ENCODE measurements around the gene PFAS. TPM values are rescaled to one million over a fixed set of nuclear protein-coding genes. Genes with fewer than 3 reads are reported as not detected.

The PFAS gene
- total and polyA plus RNA-seq, 12 donors: 8.6 to 17.9 (median 13.3) TPM

- Histone ChIP-seq H3K36me3 (peaks cover 0 to 87% (median under 1%) of the 10 kb centered on the region in 9 donors), H3K27me3 (no peaks in the 10 kb centered on the region), H3K27ac (no peak overlapping the region), H3K4me3 (no peak overlapping the region), H3K9me3 (no peaks in the 10 kb centered on the region), H3K4me1 (no peaks in the 10 kb centered on the region)
- intact Hi-C loops (cut with DNase I): no loop called here
- no peak for TF ChIP-seq CTCF (IDR thresholded peaks at IDR 0.05)
- 95 to 97% methylated on average over 29 of the region's 29 CpGs for WGBS, 2 donors
- DNase-seq (no peak), ATAC-seq (no peak)
Measured at GRCh38 chr17:8266648-8267479, 17.8 kb downstream of the PFAS start.

- peaks cover 0 to 80% (median 0%) of the 10 kb centered on the region in 9 donors for H3K36me3 ChIP-seq
- whole genome bisulfite sequencing, 2 donors: 87 to 93% methylated on average over 13 of the region's 13 CpGs
Measured at GRCh38 chr17:8267480-8268147, 18.5 kb downstream of the PFAS start.

GRCh38 chr17:8268550-8269298, 19.6 kb downstream of the PFAS start:
- H3K27me3 ChIP-seq: no peaks in the 10 kb centered on the region
- WGBS, 2 donors: 94 to 95% methylated on average over 29 of the region's 29 CpGs
- ATAC-seq (peak in 1 of 8 donors; percentile 16), DNase-seq (no peak)
- peaks cover 0 to 69% (median 0%) of the 10 kb centered on the region in 9 donors for H3K36me3 ChIP-seq
- no peaks in the 10 kb centered on the region for H3K4me1 ChIP-seq
- no peak overlapping the region for H3K4me3 ChIP-seq
- intact Hi-C loops (cut with DNase I): no loop called here
- no peaks in the 10 kb centered on the region for H3K9me3 ChIP-seq
- TF ChIP-seq CTCF (IDR thresholded peaks at IDR 0.05): no peak
- H3K27ac ChIP-seq: no peak overlapping the region

More at GRCh38 chr17:8267480-8268147, 18.5 kb downstream of the PFAS start:
- H3K4me1 ChIP-seq: no peaks in the 10 kb centered on the region
- no peak for TF ChIP-seq CTCF (IDR thresholded peaks at IDR 0.05)
- no peak overlapping the region for H3K4me3 ChIP-seq
- intact Hi-C loops (cut with DNase I): no loop called here
- H3K27me3 ChIP-seq: no peaks in the 10 kb centered on the region
- H3K9me3 ChIP-seq: no peaks in the 10 kb centered on the region
- DNase-seq (no peak), ATAC-seq (no peak)
- H3K27ac ChIP-seq: no peak overlapping the region

GRCh38 chr17:8272421-8272820, 23.3 kb downstream of the PFAS start:
- no peak overlapping the region for H3K4me3 ChIP-seq
- no peaks in the 10 kb centered on the region for H3K27me3 ChIP-seq
- TF ChIP-seq CTCF (IDR thresholded peaks at IDR 0.05): no peak
- H3K4me1 ChIP-seq: no peaks in the 10 kb centered on the region
- H3K36me3 ChIP-seq: peaks cover 0 to 32% (median 0%) of the 10 kb centered on the region in 9 donors
- intact Hi-C loops (cut with DNase I): no loop called here
- H3K27ac ChIP-seq: no peak overlapping the region
- ATAC-seq (no peak), DNase-seq (no peak)
- WGBS, 2 donors: 80 to 83% methylated on average over 1 of the region's 1 CpG
- H3K9me3 ChIP-seq: no peaks in the 10 kb centered on the region

All from heart right ventricle (tissue), 16 donors.